GM18526 (cell line): Measurements from ENCODE around the gene SH3BP5.

ENCODE experiments used
- POLR2A ChIP-seq: IDR thresholded peaks from 3 replicates; pipeline ENCODE4 v1.6.1; 2011; ENCODE audit not compliant: insufficient read length; ENCODE audit errors: extremely low read depth

SH3BP5 gene

DNA sequence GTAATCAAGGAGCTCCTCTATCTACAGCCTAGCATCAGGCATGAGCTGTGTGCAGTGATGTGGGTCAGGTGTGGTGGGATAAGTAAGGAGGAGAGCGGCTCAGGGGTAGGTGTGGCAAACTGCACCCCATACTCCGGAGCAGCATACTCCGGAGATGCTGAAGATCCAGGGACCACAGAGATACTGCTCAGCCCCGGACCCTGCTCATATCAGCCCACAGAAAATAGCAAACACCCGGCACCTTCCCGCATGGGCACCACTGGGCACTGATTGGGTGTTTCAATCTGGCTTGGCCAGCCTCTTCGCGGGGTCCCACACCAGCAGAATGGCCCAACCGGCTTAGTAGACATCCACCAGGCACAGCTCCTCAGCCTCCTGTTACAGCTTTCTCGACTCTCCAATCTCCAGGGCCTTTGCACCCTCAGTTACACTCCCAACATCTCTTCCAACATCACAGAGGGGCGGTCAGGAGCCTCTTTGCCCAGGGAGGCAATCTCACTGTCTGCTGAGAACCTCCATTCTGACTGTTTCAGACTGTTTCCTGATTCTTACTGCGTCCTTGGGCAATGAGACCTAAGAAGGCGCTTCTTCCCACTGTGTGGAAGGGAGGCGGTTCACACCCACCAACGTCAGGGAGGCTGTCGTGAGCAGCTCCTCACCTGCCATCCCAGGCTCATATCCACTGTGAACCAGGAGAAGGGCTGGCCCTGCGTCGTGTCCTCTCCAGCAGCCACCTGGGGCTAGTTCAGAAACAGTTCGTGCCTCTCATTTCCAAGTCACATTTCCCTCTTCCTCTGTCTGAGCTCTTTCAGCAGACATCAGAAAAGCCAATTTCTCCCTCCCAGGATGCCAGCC lies 66.5 kb downstream of the SH3BP5 start:
- TF ChIP-seq POLR2A: no peak

DNA sequence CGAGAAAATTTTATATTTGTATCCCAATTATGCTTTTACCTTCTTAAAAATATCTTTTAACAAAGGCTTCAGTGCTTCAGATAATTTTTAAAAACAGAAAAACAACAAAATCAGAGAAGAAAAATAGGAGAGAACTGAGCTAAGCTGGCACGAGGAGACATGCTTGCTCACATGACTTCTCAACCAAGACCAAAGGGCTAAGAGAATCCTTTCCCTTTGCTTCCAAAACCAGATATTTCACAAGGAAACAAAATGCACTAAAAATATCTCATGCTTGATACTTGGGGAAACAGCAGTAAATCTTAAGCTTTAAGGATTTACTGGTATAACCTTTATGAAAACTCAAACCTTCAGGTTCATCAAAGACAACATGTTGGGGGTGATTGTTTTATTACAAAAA lies 67.9 kb downstream of the SH3BP5 start:
- TF ChIP-seq POLR2A: no peak

DNA sequence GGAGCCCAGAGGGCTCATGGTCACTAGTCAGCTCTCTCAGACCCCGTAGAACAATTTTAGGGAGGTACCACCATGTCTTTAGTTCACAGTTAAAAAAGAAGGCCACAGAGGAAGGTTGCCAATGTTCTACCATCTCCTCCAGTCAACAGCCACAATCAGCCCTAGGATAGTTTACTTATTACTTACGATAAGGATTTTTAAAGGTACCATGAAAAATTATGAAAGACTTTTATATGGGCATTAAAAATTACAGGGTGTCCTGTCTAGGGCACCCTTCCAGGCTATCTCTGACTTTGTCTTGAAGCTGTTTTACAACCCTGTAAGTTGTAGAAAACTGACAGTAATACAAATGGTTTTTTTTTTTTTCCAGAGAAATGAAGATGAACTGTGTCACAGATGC lies 68.5 kb downstream of the SH3BP5 start:
- no peak for TF ChIP-seq POLR2A

DNA sequence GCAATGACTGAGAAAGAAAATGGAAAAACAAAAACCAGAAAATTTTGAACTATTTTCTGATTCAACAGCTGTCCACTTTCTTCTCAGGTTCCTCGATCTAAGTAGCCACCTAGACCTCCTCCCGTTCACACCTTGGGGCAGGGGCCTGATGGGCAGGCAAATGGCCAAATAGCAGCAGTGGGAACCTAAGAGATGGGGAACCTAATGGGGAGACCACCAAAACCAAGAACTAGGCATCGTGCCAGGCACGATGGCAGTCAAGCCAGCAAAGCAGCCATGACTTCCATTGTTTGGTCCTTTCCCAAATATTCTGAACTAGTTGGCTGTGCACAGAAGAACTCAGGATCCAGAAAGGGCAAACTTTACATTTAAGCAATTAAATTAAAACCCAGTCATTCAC lies 69.3 kb downstream of the SH3BP5 start:
- TF ChIP-seq POLR2A: no peak

DNA sequence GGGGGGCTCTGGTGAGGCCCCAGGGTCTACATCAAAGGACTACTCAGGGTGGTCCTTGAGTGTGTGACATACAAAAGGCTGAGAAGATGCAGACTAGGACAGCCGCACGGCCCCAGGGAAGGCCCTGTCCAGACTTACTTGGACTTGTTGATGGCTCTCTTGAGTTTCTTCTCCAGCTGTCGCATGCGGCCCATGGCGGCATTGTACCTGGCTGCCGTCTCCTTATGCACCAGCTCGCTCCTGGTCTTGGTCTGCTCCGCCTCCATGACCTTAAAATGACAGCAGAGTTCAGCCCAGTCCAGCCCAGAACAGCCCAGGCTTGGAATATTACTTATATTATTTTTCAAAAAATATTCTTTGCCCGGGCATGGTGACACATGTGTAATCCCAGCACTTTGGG lies 70.4 kb downstream of the SH3BP5 start:
- no peak for TF ChIP-seq POLR2A

DNA sequence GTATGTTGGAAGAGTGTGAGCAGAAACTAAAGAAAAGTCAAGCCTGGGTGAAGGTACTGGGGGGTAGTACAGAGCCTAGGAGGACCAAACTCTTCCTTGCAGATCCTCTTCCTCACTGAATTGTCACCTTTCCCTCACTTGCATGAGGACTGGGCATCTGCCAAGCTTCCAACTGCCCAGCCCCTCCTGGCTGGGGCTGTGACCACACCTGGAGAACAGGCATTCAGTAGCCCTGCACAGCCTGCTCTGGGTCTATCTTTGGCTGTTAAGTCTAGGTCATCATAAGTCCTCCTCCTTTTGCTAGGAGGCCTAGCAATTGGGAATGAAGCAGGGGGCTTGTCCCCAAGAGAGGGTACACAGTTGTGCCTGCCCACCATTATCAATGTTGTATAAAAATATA lies 71.1 kb downstream of the SH3BP5 start:
- TF ChIP-seq POLR2A: no peak

DNA sequence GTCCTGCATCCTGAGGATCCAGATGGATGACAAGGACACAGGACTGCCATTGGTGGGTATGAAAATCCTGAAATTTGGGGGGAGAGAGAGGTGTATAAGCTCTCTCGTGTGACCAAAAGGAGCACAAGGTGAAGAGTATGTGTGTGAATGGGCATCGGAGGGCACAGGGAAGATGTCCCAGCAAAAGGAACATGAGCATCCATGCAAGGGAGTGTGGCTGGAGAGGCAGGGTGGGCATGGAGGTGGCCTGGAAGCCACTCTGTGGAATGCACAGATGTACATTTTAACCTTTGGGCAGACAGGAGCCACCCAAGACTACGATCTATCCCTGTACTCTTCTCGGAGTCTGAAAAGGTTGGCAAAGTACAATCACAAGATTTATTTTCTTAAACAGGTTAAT lies 71.9 kb downstream of the SH3BP5 start:
- TF ChIP-seq POLR2A: no peak

DNA sequence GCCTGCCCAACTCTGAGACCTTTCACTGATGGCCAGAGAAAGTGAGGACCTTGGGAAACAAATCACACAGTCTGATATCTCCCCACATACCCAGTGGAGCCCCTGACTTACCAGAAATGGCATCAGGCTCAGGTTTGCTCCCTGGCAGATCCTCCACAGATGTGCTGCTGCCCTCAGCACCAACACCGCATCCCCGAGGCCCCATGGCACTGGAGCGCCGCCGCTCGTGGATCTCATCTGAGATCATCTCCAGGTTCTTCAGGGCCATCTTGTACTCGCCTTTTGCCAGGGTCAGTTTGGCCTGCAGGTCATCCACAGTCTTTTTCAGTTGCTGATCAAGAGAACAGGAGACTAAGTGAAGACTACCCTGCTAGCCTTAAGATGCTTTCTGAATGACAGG lies 73.7 kb downstream of the SH3BP5 start:
- no peak for TF ChIP-seq POLR2A

DNA sequence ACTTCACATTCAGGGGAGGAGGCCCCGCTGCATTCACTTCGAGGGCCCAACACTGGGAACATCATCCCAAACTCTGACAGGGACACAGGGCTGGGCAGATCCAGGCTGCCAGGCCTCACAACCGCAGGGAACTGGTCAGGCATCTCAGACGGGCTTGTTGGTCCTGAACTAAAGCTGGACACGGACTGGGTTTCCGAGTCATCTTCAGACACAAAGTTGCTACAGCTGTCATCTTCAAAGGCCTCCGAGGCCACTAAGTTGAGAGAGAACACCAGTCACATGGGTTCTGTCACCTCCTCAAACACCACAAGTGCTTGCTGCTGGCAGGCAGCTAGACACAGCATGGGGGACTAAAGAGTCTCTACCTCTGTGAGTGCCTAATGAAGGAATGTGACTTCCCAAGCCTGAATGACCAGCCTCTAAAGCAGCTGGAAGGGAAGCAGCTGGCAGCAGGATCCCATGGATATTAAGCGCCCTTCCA lies 75.5 kb downstream of the SH3BP5 start:
- no peak for TF ChIP-seq POLR2A

DNA sequence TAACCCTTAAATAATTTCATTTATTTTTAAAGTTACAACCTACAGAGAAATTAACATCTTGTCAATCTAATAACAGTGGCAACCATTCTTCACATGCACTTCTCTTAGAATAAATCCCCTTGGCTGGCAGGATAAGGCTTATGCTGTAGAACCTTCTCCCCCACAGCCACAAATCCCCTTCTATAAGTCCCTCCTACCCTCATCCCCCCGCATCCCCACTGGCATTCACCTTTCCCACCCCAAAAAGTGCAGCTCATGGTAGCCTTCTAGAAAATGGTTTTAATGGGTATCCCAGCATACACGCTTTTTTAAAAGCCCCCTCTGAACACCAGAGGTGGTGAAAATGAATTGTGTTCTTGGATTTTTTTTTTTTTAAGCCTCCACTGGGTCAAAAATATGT lies 77.2 kb downstream of the SH3BP5 start:
- TF ChIP-seq POLR2A: no peak

DNA sequence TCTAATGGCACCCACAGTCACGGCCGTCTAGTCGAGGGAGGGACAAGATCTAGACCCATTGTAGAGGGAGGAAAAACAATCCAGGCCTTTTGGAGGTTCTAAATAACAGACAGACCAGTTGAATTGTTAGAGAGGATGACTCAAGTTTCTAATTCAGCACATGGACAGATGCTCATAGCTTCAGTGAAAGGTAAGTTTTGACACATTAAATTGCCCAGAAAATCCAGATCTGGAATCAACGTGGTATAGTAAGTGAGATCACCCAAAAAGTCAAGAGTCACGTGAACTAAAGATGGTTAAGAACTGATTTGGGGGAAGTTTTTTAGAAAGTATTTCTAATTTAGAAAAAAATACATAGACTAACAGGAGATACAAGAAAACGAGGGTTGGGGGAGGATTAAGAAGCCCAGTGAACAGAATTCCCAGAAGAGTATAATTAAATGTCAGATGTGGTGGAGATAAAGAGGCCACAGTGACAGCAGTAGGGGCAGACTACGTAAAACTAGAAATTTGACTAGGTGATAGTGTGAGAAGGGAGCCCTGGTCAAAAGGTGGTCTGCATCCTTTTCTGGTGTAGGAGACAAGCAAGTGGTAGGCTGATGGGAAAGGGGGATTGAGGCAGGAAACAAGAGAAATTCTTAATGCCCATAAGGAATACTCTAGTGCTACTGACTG lies 79.2 kb downstream of the SH3BP5 start:
- no peak for TF ChIP-seq POLR2A

DNA sequence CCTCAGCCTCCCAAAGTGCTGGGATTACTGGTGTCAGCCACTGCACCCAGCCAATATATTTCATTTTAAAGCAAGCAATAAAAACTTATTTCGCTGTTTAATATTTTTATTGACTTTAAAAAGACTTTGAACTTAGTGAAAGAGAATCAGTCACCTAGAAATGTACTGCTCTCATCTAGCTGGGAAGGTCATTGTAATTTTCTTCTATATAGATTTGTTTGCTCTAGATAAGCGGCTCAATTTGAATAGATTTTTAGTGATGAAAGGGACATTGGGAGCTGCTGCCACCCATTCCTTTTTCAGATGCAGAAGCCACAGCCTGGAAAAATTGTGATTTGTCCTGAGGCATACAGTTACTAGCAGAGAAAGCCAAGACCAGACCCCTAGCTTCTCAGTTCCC lies 86.2 kb downstream of the SH3BP5 start:
- TF ChIP-seq POLR2A: no peak

DNA sequence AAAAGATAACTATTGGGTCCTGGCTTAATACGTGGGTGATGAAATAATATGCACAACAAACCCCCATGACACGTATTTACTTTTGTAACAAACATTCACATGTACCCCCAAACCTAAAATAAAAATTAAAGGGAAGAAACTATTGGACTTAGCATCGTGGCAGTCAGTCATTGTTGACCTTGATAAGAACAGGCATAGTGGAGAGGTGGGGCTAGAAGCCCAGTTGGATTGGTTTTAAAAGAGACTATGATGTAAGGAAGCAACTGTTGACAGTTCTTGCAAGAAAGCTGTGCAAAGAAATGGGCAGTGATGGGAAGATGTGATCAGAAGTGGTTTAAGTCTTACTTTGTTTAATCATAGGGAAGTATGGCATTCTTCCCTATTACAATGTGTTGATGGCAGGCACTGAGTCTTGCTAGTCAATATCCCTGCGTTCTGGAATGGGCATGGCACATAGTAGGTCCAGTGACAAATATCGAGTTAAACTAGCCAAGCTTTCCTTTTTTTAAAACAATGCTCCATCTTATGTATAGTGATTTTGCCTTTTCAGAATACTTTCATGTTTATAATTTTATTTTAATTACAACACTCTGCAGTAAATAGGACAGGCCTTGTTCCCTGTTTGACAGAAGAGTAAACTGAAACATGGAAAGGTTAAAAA lies 88.4 kb downstream of the SH3BP5 start:
- TF ChIP-seq POLR2A: no peak

DNA sequence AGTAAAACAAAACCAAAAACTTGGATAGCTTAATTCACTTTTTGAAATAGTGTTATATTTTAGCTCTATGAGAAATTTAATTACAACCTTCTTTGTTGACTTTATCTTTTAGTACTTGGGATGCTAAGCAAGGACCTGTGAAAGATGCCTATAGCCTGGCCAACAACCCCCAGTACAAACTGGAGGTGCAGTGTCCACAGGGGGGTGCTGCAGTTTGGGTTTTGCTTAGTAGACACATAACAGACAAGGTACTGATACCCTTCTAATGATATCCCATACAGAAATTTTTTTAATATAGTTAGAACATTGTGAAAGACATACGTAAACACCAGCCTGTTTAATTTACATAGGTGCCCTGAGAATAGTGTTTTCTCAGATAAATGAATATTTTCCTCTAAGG lies 91.0 kb downstream of the SH3BP5 start:
- no peak for TF ChIP-seq POLR2A

DNA sequence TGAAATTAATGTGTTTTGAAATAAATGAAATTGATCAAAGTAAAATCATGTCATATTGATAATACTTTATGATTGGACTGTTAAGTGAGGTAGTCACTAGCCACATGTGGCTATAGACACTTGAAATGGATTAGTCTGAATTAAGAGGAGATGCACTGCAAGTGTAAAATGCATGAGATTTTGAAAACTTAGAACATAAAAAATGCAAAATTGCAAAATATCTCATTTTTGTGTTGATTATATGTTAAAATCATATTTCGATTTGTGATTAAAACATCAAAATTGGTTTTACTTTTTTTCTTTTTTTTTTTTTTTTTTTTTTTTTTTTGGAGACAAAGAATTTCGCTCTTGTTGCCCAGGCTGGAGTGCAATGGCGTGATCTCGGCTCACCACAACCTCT lies 103.1 kb downstream of the SH3BP5 start:
- no peak for TF ChIP-seq POLR2A

DNA sequence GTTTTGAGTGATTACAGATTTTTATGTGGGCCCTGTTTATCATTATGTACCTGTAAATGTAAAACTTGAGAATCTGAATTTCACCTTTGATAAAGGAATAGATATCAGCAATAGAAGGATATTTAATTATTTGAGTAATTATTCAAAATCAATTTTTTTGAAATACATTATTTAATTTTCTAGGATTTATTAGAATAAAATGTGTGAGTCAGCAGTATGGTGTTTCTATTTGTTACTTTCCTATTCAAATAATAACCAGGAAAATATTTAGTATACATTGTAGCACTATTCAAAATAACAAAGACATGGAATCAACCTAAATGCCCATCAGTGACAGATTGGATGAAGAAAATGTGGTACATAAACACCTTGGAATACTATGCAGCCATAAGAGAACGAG lies 104.2 kb downstream of the SH3BP5 start:
- TF ChIP-seq POLR2A: no peak

DNA sequence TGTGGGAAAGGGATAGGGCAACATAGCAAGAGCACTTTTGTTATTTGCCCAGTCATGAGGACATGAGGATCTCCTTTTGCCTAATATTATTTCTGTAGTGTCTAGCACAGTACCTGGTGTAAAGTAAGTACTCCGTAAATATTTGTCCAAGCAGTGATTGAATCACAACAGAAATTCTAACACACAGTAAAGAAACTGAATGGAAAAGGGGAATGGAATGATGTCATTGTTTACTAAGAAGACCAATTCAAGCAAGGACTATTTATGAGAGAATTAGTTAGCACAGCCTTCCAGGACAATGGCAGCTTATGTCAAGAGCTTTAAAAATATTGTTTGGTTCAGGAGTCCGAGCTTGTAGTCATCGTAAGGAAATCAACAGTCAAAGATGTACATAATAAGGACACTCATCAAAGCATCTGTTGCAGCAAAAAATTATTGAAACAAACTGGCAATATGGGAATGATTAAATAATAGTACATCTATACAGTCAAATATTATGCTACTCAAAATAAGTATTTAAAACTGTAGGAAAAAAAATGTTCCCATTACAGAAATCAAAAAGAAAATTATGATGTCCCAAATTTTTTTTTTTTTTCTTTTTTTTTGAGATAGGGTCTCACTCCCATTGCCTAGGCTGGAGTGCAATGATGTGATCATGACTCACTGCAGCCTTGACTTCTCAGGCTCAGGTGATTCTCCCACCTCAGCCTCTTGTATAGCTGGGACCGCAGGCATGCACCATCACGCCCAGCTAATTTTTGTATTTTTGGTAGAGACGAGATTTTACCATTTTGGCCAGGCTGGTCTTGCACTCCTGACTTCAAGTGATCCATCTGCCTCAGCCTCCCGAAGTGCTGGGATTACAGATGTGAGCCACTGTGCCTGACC lies 108.5 kb downstream of the SH3BP5 start:
- no peak for TF ChIP-seq POLR2A
